NCI-H446 (cell line): ENCODE data around the gene HEXD.
"Not testable (repeated sequence)": the region's sequence is repeated elsewhere in the genome, so short reads cannot be mapped to it uniquely, and the experiment has no call there.

Experiments used
- DNase-seq, 2 experiments: peaks; one replicate each; lab custom pipeline; 2025; lab: John Stamatoyannopoulos, UW

Gene HEXD

DNA sequence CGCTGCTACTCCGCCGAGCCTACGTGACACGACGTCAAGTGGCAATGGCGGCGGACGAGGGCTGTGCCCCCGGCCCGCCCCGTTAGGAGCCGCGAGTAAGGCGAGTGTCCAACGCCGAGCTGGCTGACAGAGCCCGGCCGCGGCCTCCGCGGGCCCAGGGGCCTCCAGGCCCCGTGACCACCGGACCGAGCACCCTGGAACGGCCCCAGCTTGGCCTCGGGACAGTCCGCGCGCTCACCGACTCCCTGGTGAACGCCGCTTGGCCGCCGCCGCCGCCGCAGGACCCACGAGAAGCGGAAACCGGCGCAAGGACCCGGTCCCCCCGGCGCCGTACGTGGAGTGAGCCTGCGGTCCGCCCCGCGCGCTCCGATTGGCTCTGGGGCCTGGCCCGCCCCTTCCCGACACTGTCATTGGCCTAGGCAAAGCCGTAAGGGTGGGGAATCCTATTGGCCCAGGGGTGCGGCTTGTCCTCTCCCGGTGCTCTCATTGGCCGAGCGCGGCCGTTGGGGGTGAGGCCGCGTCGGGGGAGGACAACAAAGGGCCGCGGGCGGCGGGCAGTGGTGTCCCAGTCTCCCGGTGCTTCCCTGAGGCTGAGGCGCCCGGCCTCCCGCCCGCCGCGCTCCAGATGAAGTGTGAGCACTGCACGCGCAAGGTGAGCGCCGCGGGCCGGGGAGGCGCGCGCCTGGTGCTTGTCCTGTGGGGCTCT lies 40.2 kb downstream of the HEXD start, which contains the start of gene NARF:
Gene NARF, plus strand, starts transcription at position 563 of the 706 bp plus-strand sequence. Its CDS starts 63 bp downstream, at position 626.
- DNase-seq = peak; percentile 98 to 99

DNA sequence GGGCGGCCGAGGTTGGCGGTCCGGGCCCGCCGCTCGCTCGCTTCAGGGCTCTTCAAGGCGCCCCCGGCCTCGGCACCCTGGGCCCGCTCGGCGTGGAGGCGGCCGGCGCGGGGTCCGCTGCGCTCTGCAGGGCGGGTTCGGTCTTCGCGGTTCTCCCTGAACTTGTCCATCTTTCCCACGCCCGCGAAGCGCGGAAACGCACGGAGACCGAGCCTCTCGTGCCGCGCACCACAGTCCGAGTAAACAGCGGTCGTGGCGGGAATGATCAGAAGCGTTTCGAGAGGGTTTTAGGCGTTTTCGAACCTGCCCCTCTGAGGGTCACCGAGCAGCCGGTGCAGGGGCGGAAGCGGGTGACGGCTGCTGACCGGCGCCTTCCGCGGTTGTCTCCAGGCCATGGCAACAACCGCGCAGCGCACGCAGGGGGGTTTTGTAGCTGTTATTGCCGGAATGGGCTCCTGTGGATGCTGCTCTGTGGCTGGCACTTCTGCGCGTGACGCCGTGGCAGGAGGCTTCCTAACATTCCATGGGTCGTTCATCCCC lies 40.8 kb downstream of the HEXD start:
- no peak for DNase-seq

- not testable (repeated sequence) for DNase-seq
Observed at GRCh38 chr17:82459936-82460335, 41.8 kb downstream of the HEXD start.

- DNase-seq = no peak
Observed at GRCh38 chr17:82461827-82462524, 43.8 kb downstream of the HEXD start.

GRCh38 chr17:82463391-82463790 lies 45.2 kb downstream of the HEXD start:
- no peak for DNase-seq

- DNase-seq = no peak
Observed at GRCh38 chr17:82463925-82464566, 45.9 kb downstream of the HEXD start.

- no peak for DNase-seq
Observed at GRCh38 chr17:82464567-82464929, 46.4 kb downstream of the HEXD start.

- DNase-seq = no peak
Observed at GRCh38 chr17:82465023-82465603, 47.0 kb downstream of the HEXD start.

GRCh38 chr17:82468692-82469091 lies 50.5 kb downstream of the HEXD start:
- DNase-seq = no peak

GRCh38 chr17:82470065-82470464 lies 51.9 kb downstream of the HEXD start:
- no peak for DNase-seq

GRCh38 chr17:82474223-82475010 lies 56.3 kb downstream of the HEXD start:
- no peak for DNase-seq

DNA sequence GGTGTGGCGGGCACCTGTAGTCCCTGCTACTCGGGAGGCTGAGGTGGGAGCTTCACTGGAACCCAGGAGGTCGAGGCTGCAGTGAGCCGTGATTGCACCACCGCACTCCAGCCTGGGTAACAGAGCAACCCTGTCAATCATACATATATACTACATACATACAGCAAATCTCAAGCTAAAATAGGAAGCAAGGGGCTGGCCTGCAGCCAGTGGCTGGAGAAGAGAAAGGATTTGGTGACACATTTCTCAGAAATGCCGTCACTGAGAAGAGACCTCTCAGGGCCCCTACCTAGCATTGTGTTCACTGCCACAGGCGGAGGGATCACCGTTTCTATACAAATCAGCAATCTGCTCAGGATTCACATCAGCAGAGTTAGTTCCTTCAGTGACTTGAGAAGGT lies 57.3 kb downstream of the HEXD start:
- no peak for DNase-seq

DNA sequence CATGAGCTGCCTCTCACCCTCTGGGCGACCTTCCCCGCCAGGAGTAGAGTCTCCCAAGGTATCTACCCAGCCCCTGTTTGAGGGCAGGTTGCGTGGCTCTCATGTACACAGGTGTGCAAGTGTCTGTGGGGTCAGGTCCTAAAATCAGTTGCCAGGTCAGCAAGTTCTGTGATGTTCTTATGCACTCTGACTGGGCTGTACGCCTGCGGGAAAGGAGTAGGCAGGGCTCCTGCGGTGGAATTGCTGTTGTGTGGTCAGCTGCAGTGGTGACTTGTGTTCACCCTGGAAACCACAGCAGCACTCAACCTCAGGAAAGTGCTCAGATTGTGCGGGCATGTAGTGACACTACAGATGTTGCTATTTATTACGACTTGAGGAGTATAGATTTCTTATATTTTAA lies 59.8 kb downstream of the HEXD start:
- DNase-seq = no peak

GRCh38 chr17:82479602-82480001 lies 61.5 kb downstream of the HEXD start:
- no peak for DNase-seq

DNA sequence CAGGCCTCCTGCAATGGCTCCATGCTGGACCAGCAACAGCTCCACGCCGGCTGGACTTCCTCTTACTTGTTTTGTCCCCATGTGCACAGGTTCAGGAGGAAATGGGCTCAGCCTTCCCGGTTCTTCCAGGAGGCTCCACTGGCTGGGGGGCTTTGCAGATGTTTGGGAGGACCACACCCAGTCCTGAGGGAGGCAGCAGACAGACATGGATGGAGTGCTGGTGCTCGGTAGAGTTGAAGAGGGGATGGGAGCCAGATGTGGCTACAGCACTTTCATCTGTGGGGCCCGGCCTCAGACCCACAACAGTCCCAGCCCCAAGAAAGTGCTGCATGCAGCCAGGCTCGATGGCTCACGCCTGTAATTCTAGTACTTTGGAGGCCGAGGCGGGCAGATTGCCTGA lies 62.2 kb downstream of the HEXD start:
- DNase-seq = no peak

DNA sequence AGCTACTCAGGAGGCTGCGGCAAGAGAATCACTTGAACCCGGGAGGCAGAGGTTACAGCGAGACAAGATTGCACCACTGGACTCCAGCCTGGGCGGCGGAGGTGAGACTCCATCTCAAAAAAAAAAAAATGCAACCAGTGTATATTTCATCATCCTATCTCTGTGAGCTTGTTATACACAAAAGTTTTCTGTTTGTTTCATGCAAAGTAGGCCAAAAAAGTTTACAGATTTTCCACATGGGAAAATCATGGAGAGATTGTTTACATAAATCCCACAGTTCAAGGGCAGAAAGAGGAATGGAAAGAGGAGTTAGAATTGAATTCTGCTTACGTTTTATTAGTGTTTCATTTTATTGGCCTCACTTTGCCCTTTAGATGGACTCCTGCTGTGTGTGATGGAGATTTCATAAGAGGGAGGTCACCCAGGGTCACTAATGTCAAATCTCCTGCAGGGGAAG lies 65.1 kb downstream of the HEXD start:
- no peak for DNase-seq

DNA sequence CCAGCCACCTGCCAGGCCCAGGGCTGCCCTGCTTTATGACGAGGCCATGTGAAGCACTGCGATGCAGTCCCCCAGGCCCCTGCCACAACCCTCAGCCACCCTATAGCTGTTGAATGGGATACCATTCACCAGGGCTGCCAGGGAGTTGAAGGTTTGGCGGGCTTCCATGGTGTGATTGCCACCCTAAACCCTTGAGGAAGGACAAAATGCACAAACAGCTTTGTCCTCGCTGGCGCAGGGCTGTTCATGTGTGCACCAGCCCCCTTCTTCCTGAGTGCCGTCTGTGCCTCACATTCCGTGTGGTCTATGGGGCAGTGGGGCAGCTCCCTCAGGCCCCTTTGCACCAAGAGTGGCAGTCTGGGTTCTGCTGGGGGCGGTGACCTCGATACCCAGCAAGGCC lies 65.7 kb downstream of the HEXD start:
- no peak for DNase-seq

- DNase-seq = no peak
Observed at GRCh38 chr17:82486231-82487094, 68.3 kb downstream of the HEXD start.

DNA sequence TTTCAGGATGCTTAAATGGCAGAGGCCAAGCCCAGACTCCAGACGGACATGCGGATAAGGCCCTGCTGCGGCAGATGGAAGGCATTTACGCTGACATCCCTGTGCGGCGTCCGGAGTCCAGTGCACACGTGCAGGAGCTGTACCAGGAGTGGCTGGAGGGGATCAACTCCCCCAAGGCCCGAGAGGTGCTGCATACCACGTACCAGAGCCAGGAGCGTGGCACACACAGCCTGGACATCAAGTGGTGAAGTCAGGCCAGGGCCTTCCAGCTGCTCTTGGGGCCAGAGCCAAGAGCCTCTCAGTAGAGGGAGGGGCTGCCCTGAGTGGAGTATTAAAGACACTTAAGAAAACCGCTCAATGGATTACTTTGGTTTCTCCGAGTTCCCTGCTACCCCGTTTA lies 69.8 kb downstream of the HEXD start:
- no peak for DNase-seq

DNA sequence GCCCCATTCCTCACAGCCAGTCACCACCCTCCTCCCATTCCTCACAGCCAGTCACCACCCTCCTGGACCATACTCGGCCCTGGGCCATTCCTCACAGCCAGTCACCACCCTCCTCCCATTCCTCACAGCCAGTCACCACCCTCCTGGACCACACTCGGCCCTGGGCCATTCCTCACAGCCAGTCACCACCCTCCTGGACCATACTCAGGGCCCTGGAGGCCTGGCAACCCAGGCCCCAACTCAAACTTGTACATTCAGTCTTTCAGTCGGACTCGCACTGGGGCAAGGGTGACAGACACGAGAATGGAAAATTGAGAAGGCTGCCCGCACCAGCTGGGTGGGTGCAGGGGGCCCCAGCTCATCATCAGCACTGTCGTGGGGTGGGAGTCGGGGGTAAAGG lies 71.0 kb downstream of the HEXD start:
- DNase-seq = no peak
